GM12878 (cell line): Measurements from ENCODE around the gene CSF3R. TPM values are rescaled to one million over a fixed set of nuclear protein-coding genes. Genes with fewer than 3 reads are reported as not detected.
A peak's percentile ranks its signal among the peaks of the same experiment; 100 is the strongest.

Experiments used
- ATAC-seq: fragments of 200-7000 bp; cut with Tn5 transposase; 3 replicates; pipeline ENCODE4 v1.9.1; 2020; ENCODE audit warnings: mild to moderate bottlenecking, moderate library complexity
- BruUV-seq: library from RNA; stranded (reverse); fragments of 400-500 nt; replicated peaks from 2 replicates; lab custom pipeline; 2021; lab: Mats Ljungman, UMichigan
- CTCF ChIA-PET: fragments of 300-600 bp; sonication (Branson Sonifier 250); formaldehyde crosslinking; extraction: SDS; loops from one replicate; lab custom pipeline; 2021; ENCODE audit warnings: inconsistent platforms; lab: Yijun Ruan, JAX
- POLR2A ChIA-PET: fragments of 350-600 bp; formaldehyde crosslinking; extraction: SDS; loops from one replicate; lab custom pipeline; 2021; ENCODE audit warnings: inconsistent platforms; lab: Charles Lee
- RAD21 ChIA-PET: fragments of 300-600 bp; sonication (Branson Sonifier 250); formaldehyde crosslinking; loops from one replicate; lab custom pipeline; 2023; ENCODE audit warnings: antibody characterized with exemption; ENCODE audit not compliant: unreplicated experiment; lab: Charles Lee
- SMC1A ChIA-PET: fragments of 300-600 bp; sonication (Branson Sonifier 250); formaldehyde crosslinking; loops from one replicate; lab custom pipeline; 2023; ENCODE audit not compliant: unreplicated experiment, uncharacterized antibody; lab: Charles Lee
- DNase-seq: peaks from one replicate; pipeline ENCODE4 v3.0.0-alpha.2; 2011; ENCODE audit warnings: low read depth, low spot score
- FAIRE-seq: peaks from 3 replicates; lab custom pipeline; 2011; peaks lifted over from hg19 to GRCh38; lab: Jason Lieb, UNC
- H2AFZ ChIP-seq: 2 replicates; pipeline ENCODE4 v1.6.0; 2011; ENCODE audit warnings: low read depth, low read length, control low read depth; ENCODE audit not compliant: control insufficient read depth
- H3K27ac ChIP-seq: 2 replicates; pipeline ENCODE4 v1.5.1; 2011; ENCODE audit warnings: control low read depth; ENCODE audit not compliant: control insufficient read depth, insufficient read depth
- H3K27me3 ChIP-seq, 2 experiments: replicated peaks in 1 of 2; 2 replicates each; pipeline versions ENCODE4 v1.6.0 to v1.6.1; 2011; ENCODE audit warnings: low read length in 1 of 2; ENCODE audit not compliant: control insufficient read depth in 2 of 2, insufficient read depth in 2 of 2
- H3K36me3 ChIP-seq, 2 experiments: 2 replicates each; pipeline ENCODE4 v1.5.1; 2011; ENCODE audit warnings: low read length in 1 of 2; ENCODE audit not compliant: control insufficient read depth in 2 of 2, insufficient read depth in 2 of 2
- H3K4me1 ChIP-seq: 2 replicates; pipeline ENCODE4 v1.6.1; 2011; ENCODE audit warnings: mild to moderate bottlenecking, low read length, moderate library complexity, mixed read lengths; ENCODE audit not compliant: control insufficient read depth, insufficient read depth
- H3K4me2 ChIP-seq: 2 replicates; pipeline ENCODE4 v1.6.0; 2011; ENCODE audit warnings: control low read depth; ENCODE audit not compliant: control insufficient read depth, insufficient read depth
- H3K4me3 ChIP-seq: fragments of 200-600 bp; sonication (generic); 2 replicates; pipeline ENCODE4 v1.5.1; 2016
- H3K79me2 ChIP-seq: 2 replicates; pipeline ENCODE4 v1.6.0; 2011; ENCODE audit warnings: low read length; ENCODE audit not compliant: control insufficient read depth, insufficient read depth
- H3K9ac ChIP-seq: 2 replicates; pipeline ENCODE4 v1.8.0; 2011; ENCODE audit warnings: low read length, control low read depth, mixed read lengths; ENCODE audit not compliant: control insufficient read depth, insufficient read depth
- H3K9me3 ChIP-seq: replicated peaks from 3 replicates; pipeline ENCODE4 v1.5.1; 2011; ENCODE audit warnings: mild to moderate bottlenecking, low read length; ENCODE audit not compliant: control insufficient read depth, insufficient read depth
- H4K20me1 ChIP-seq: 2 replicates; pipeline ENCODE4 v1.6.0; 2011; ENCODE audit not compliant: control insufficient read depth, insufficient read depth
- ATF7 ChIP-seq: fragments of 450-650 bp; IDR thresholded peaks from 2 replicates; pipeline ENCODE4 v1.6.1; 2016; ENCODE audit warnings: low read depth, mild to moderate bottlenecking
- CBFB ChIP-seq: IDR thresholded peaks from 2 replicates; pipeline ENCODE4 v1.6.1; 2016; ENCODE audit warnings: antibody characterized with exemption, low read depth
- EGR1 ChIP-seq, 2 experiments: IDR thresholded peaks; 1 replicate in 1 of 2; 2 replicates in 1 of 2; pipeline ENCODE4 v1.6.1; 2011 to 2012; ENCODE audit warnings: low read depth in 2 of 2, low read length in 2 of 2, borderline replicate concordance in 1 of 2, mild to moderate bottlenecking in 1 of 2, moderate library complexity in 1 of 2
- PAX5 ChIP-seq: IDR thresholded peaks from 2 replicates; pipeline ENCODE4 v1.6.1; 2011; ENCODE audit warnings: low read depth, low read length, borderline replicate concordance
- RUNX3 ChIP-seq: IDR thresholded peaks from 2 replicates; pipeline ENCODE4 v1.6.1; 2012; ENCODE audit warnings: low read length, inconsistent platforms
- TCF7 ChIP-seq: IDR thresholded peaks from 2 replicates; pipeline ENCODE4 v1.6.1; 2014; ENCODE audit warnings: antibody characterized with exemption, borderline replicate concordance
- WGBS: methylation state at CpG from one replicate; pipeline ENCODE4 v1.1.6; 2016; ENCODE audit warnings: low lambda C conversion rate; ENCODE audit not compliant: insufficient replicate concordance, insufficient coverage; ENCODE audit errors: missing lambda C conversion rate; 5-methylcytosine and 5-hydroxymethylcytosine counted together
- in situ Hi-C: fragments of 300-500 bp; cut with MboI; formaldehyde crosslinking; loops from 9 replicates; pipeline ENCODE4 v1.14.3; 2018; ENCODE audit warnings: mixed read lengths
- intact Hi-C: fragments of 100-400 bp; cut with micrococcal nuclease; formaldehyde crosslinking; loops from one replicate; pipeline ENCODE4 v1.14.2; 2022; ENCODE audit not compliant: unreplicated experiment
- polyA plus RNA-seq, 11 experiments: library from polyadenylated mRNA; depleted of rRNA in 4 of 11; unstranded in 6 of 11; stranded (reverse) in 5 of 11; fragments of >200 nt; fragmentation: Nextera tagmentation in 4 of 11; fragmentation: Illumina TruSeq in 1 of 11; extraction: Ambion mirVana in 4 of 11; extraction: Trizol in 1 of 11; gene quantifications; 1 replicate in 1 of 11; 2 replicates in 10 of 11; pipeline versions ENCODE4 v1.2.1 to v1.2.3, GENCODE V29; 2011 to 2016; ENCODE audit warnings: inconsistent platforms in 2 of 11, missing spikeins in 2 of 11, low read depth in 1 of 11
- total RNA-seq, 4 experiments: library from RNA; depleted of rRNA in 3 of 4; stranded (reverse); fragments of >200 nt in 3 of 4; fragmentation: Illumina TruSeq in 1 of 4; extraction: Trizol in 1 of 4; gene quantifications; 2 replicates each; pipeline versions ENCODE4 v1.2.1 to v1.2.3, GENCODE V29; 2013 to 2021

CSF3R gene
- total and polyA plus RNA-seq, 10 of the 15 experiments (the other 5 are each of a cell fraction or from before 2014, with no cell fraction given) = 0.13 TPM; not detected in 9

GRCh38 chr1:36464605-36465393 lies 17.9 kb downstream of the CSF3R start:
- Histone ChIP-seq H3K27me3 (no peaks in the 10 kb centered on the region), H2AFZ (peak overlapping the region; percentile 91), H3K4me2 (peak overlapping the region; percentile 97), H3K9ac (peak overlapping the region; percentile 79), H3K4me3 (peak overlapping the region; percentile 87), H3K27ac (peak overlapping the region; percentile 85), H3K36me3 (peaks cover 4 to 13% of the 10 kb centered on the region in 2 experiments), H3K4me1 (no peaks in the 10 kb centered on the region), H3K79me2 (peaks cover 17% of the 10 kb centered on the region), H3K9me3 (no peaks in the 10 kb centered on the region), H4K20me1 (no peaks in the 10 kb centered on the region)
- ChIA-PET POLR2A (interaction anchor here (0.5 to 1.9 kb wide), 6 partner anchors 9 to 1333 kb away, joined by 3 to 11 read pairs (median 4); partner anchors contain the start of genes LSM10 and OSCP1), CTCF (interaction anchor here (0.9 to 2.3 kb wide), 5 partner anchors 9 to 96 kb away, joined by 3 to 9 read pairs (median 4); partner anchors contain the start of genes LSM10 and OSCP1), SMC1A (interaction anchor here (1.3 kb wide), 1 partner anchor 315 kb away, joined by 3 read pairs; the partner anchor contains the start of gene TRAPPC3), RAD21 (interaction anchor here (1.0 to 1.3 kb wide), 2 partner anchors 10 to 158 kb away, joined by 4 to 7 read pairs; no protein-coding TSS in a partner anchor)
- 16% methylated on average over 13 of the region's 13 CpGs for WGBS
- TF ChIP-seq ATF7 (peak; percentile 15; the same call in 1 of the 2 replicates), CBFB (0 out of 2 replicates have a peak, but pooled peaks have one; percentile 5), TCF7 (no peak), EGR1 (IDR thresholded peaks at IDR 0.05; ENCODE audit: borderline replicate concordance in 1 of 2, low read depth in 2 of 2, low read length in 2 of 2) (no peak), RUNX3 (peak; percentile 1; the same call in 1 of the 2 replicates), PAX5 (no peak)
- FAIRE-seq (no peak), ATAC-seq (peak; percentile 78), DNase-seq (no peak)
- BruUV-seq = TSS peak; percentile 99
- in situ Hi-C loops (no loop called here), intact Hi-C loops (no loop called here)
